Kidney (tissue), 14 donors: ENCODE measurements around the gene MAGEB4. TPM values are rescaled to one million over a fixed set of nuclear protein-coding genes. Genes with fewer than 3 reads are reported as not detected.

Experiments
- DNase-seq, 5 donors: peaks; one replicate each; pipeline ENCODE4 v3.0.0-alpha.2; 2013 to 2020
- FAIRE-seq: peaks from 2 replicates; lab custom pipeline; 2012; peaks lifted over from hg19 to GRCh38; lab: Jason Lieb, UNC
- H3K27ac ChIP-seq, 2 donors: one replicate each; pipeline ENCODE4 v1.7.0; 2013; ENCODE audit warnings: low read depth in 2 of 2, low read length in 2 of 2, inconsistent platforms in 1 of 2
- H3K27me3 ChIP-seq: one replicate; pipeline ENCODE4 v1.7.1; 2013; ENCODE audit warnings: low read length, inconsistent platforms; ENCODE audit not compliant: control insufficient read depth, insufficient read depth
- H3K36me3 ChIP-seq, 3 donors: one replicate each; pipeline versions ENCODE4 v1.7.0 to v1.7.1; 2013; ENCODE audit warnings: low read length in 3 of 3, control low read depth in 1 of 3, inconsistent platforms in 1 of 3; ENCODE audit not compliant: insufficient read depth in 3 of 3, control insufficient read depth in 2 of 3
- H3K4me1 ChIP-seq, 3 donors: one replicate each; pipeline versions ENCODE4 v1.7.0 to v1.7.1; 2013; ENCODE audit warnings: low read length in 3 of 3, inconsistent platforms in 1 of 3, low read depth in 1 of 3; ENCODE audit not compliant: control insufficient read depth in 2 of 3, insufficient read depth in 2 of 3
- H3K4me3 ChIP-seq, 3 donors: one replicate each; pipeline versions ENCODE4 v1.7.0 to v1.8.1; 2013; ENCODE audit warnings: low read length in 3 of 3, control low read depth in 1 of 3, inconsistent platforms in 1 of 3
- H3K9ac ChIP-seq, 3 donors: one replicate each; pipeline versions ENCODE4 v1.7.0 to v1.7.1; 2013; ENCODE audit warnings: low read length in 3 of 3, control low read depth in 1 of 3, inconsistent platforms in 1 of 3
- H3K9me3 ChIP-seq, 3 donors: one replicate each; pipeline versions ENCODE4 v1.7.0 to v1.7.1; 2013; ENCODE audit warnings: low read length in 3 of 3, control low read depth in 1 of 3, inconsistent platforms in 1 of 3; ENCODE audit not compliant: control insufficient read depth in 2 of 3, insufficient read depth in 1 of 3
- CTCF ChIP-seq: IDR thresholded peaks from 3 replicates; pipeline ENCODE4 v1.5.1; 2012; ENCODE audit warnings: mild to moderate bottlenecking, moderate library complexity, borderline replicate concordance; ENCODE audit not compliant: insufficient read depth; ENCODE audit errors: extremely low read depth
- intact Hi-C: fragments of 100-400 bp; cut with DNase I; formaldehyde crosslinking; loops from one replicate; pipeline ENCODE4 v1.11.1; 2022
- polyA plus RNA-seq: library from polyadenylated mRNA; stranded (reverse); fragments of 350-450 nt; fragmentation: Illumina TruSeq; extraction: RNeasy Lipid Tissue Mini Kit (QIAGEN cat#74804); gene quantifications from one replicate; pipeline ENCODE4 v1.2.3, GENCODE V29; 2014; ENCODE audit warnings: low read depth, low replicate concordance; ENCODE audit not compliant: insufficient read depth
- total RNA-seq: library from RNA; stranded (reverse); fragmentation: NEBNext Ultra II Directional; extraction: Animal tissue kit (Norgen Biotek cat#: 25700); gene quantifications from one replicate; pipeline ENCODE4 v1.2.1, GENCODE V29; 2021
- donor health status: control.
- donor health status: control.
- donor health status: control.
- donor health status: control.
- donor health status: control.
- donor health status: DM: yes; HTN: yes; CAD: no.
- donor health status: Normal renal cell carcinoma (clear cell type).

MAGEB4 gene
- total and polyA plus RNA-seq, 2 donors from 2014 or later: not detected

DNA sequence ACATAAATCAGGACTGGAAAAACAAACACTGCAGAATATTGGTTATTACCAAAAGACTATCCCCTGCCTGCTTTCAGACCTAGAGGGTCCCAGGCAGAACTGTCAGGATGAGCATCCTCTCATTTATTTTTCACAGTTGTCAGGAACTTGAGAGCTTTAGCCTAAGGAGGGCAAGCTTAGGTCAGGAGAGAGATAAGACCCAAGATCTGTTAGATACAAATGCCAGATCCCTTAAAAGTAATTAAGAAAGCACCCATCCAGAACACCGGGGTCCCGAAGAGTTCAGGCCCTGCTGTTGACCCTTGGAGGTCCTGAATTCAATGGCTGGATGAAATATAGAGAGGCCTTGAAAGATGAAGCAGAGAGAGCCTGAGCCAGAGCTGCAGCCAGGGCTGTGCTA lies 17.3 kb upstream of the MAGEB4 start:
- FAIRE-seq: no peak
- no peaks in the 10 kb centered on the region for H3K36me3 ChIP-seq
- intact Hi-C loops: no loop called here
- no peaks in the 10 kb centered on the region for H3K27me3 ChIP-seq
- no peaks in the 10 kb centered on the region for H3K9me3 ChIP-seq
- H3K4me3 ChIP-seq: no peak overlapping the region
- H3K27ac ChIP-seq: no peak overlapping the region
- TF ChIP-seq CTCF: no peak
- H3K4me1 ChIP-seq: no peaks in the 10 kb centered on the region
- peak in 4 of 5 donors; percentile 10 to 46 (median 40) for DNase-seq
- no peak overlapping the region for H3K9ac ChIP-seq

- no peaks in the 10 kb centered on the region for H3K9me3 ChIP-seq
- no peak overlapping the region for H3K9ac ChIP-seq
- FAIRE-seq (no peak), DNase-seq (no peak)
- H3K4me3 ChIP-seq: no peak overlapping the region
- no peaks in the 10 kb centered on the region for H3K27me3 ChIP-seq
- no peak overlapping the region for H3K27ac ChIP-seq
- no peaks in the 10 kb centered on the region for H3K4me1 ChIP-seq
- TF ChIP-seq CTCF: no peak
- intact Hi-C loops: no loop called here
- H3K36me3 ChIP-seq: no peaks in the 10 kb centered on the region
These were observed 13.3 kb upstream of the MAGEB4 start for GRCh38 chrX:30228526-30228925.

- FAIRE-seq: no peak
- Histone ChIP-seq H3K27me3 (no peaks in the 10 kb centered on the region), H3K4me1 (no peaks in the 10 kb centered on the region), H3K9ac (no peak within 1 kb of the TSS), H3K36me3 (no peaks in the 10 kb centered on the region), H3K4me3 (no peak within 1 kb of the TSS), H3K9me3 (no peaks in the 10 kb centered on the region), H3K27ac (no peak within 1 kb of the TSS)
- no peak for TF ChIP-seq CTCF
- no peak for DNase-seq
- intact Hi-C loops: no loop called here
These were observed 11.4 kb upstream of the MAGEB4 start, which contains the start of gene MAGEB3 for GRCh38 chrX:30230395-30230794. MAGEB3 (plus strand) TSS chrX:30230657; CDS start chrX:30235925, 5,268 bp downstream.

- FAIRE-seq (no peak), DNase-seq (peak in 1 of 5 donors; percentile 59)
- no peaks in the 10 kb centered on the region for H3K36me3 ChIP-seq
- TF ChIP-seq CTCF: no peak
- no peaks in the 10 kb centered on the region for H3K4me1 ChIP-seq
- no peaks in the 10 kb centered on the region for H3K27me3 ChIP-seq
- H3K9ac ChIP-seq: no peak within 1 kb of the TSS
- intact Hi-C loops: no loop called here
- H3K27ac ChIP-seq: no peak within 1 kb of the TSS
- no peak within 1 kb of the TSS for H3K4me3 ChIP-seq
- no peaks in the 10 kb centered on the region for H3K9me3 ChIP-seq
These were observed 5.1 kb downstream of the MAGEB4 start, which contains the start of gene MAGEB1 for GRCh38 chrX:30246769-30247489. MAGEB1 (plus strand) TSS chrX:30247146; CDS start chrX:30250494, 3,348 bp downstream.
